Ishikawa (cell line): ENCODE results near the gene DCN.

Experiments
- CEBPB ChIP-seq: IDR thresholded peaks from 2 replicates; pipeline ENCODE4 v1.6.1; 2012
- CREB1 ChIP-seq: IDR thresholded peaks from 2 replicates; pipeline ENCODE4 v1.6.1; 2012; ENCODE audit warnings: low read depth
- EP300 ChIP-seq: IDR thresholded peaks from 2 replicates; pipeline ENCODE4 v1.6.1; 2012; ENCODE audit warnings: borderline replicate concordance
- NFIC ChIP-seq: IDR thresholded peaks from 2 replicates; pipeline ENCODE4 v1.6.1; 2012
- RAD21 ChIP-seq: IDR thresholded peaks from 2 replicates; pipeline ENCODE4 v1.6.1; 2012; ENCODE audit warnings: low read depth
- TAF1 ChIP-seq: IDR thresholded peaks from 2 replicates; pipeline ENCODE4 v1.6.1; 2012; ENCODE audit warnings: low read depth, mild to moderate bottlenecking
- TCF12 ChIP-seq: IDR thresholded peaks from 2 replicates; pipeline ENCODE4 v1.6.1; 2012; ENCODE audit warnings: low read depth
- YY1 ChIP-seq: IDR thresholded peaks from 2 replicates; pipeline ENCODE4 v1.6.1; 2012; ENCODE audit warnings: low read depth
- ZBTB7A ChIP-seq: IDR thresholded peaks from 2 replicates; pipeline ENCODE4 v1.6.1; 2012; ENCODE audit warnings: low read depth
- TF ChIP-seq, protein P1 (sequence below): IDR thresholded peaks from 2 replicates; pipeline ENCODE4 v1.6.1; 2012

DNA sequence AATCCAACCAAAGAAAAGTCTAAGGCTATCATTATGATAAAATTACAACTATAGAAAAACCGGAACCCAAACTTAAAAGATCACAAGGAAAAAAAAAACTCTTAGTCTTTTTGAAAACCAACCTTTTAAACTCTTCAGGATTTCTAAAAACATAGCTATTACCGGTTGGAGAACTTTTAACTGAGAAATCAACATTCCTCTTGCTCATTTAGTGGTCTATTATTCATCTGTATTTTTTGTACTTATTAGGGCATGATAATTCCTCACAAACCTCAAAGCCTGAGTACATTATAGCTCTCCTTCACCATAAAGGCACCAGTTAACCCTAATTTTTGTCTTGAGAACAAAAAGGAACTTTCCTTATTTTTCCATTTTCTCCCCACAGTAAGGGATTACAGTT lies 81.7 kb downstream of the DCN start:
- TF ChIP-seq EP300 (no peak), TAF1 (no peak), TCF12 (no peak), NFIC (no peak), RAD21 (no peak), YY1 (no peak), CEBPB (no peak), CREB1 (no peak), ZBTB7A (no peak)
- TF ChIP-seq, protein P1, sequence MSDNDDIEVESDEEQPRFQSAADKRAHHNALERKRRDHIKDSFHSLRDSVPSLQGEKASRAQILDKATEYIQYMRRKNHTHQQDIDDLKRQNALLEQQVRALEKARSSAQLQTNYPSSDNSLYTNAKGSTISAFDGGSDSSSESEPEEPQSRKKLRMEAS: no peak
